Measurements from ENCODE around the gene CEP85. TPM values are rescaled to one million over a fixed set of nuclear protein-coding genes. Genes with fewer than 3 reads are reported as not detected.

The CEP85 gene
- total and polyA plus RNA-seq, 9 of the 15 experiments (the other 6 are each of a cell fraction or from before 2014, with no cell fraction given) = 42.1 to 140 (median 92.6) TPM

GRCh38 chr1:26275580-26276431, 41.8 kb downstream of the CEP85 start (continued):
- TF ChIP-seq ELF4 (CRISPR knock-in tag; IDR thresholded peaks at IDR 0.05) = no peak
- TF ChIP-seq SRSF9 (IDR thresholded peaks at IDR 0.05; ENCODE audit: borderline replicate concordance, low read depth, low read length) = no peak
- TF ChIP-seq ZBTB49 (CRISPR knock-in tag; IDR thresholded peaks at IDR 0.05; ENCODE audit: borderline replicate concordance) = no peak
- TF ChIP-seq THAP12 (CRISPR knock-in tag; IDR thresholded peaks at IDR 0.05) = no peak
- 0 out of 2 replicates have a peak, but pooled peaks have one; percentile 36 for TF ChIP-seq XRCC5 (IDR thresholded peaks at IDR 0.05; ENCODE audit: low read depth, low read length)
- no peak for TF ChIP-seq ZNF668 (CRISPR knock-in tag; IDR thresholded peaks at IDR 0.05)
- peak; percentile 56; the same call in 1 of the 2 replicates for TF ChIP-seq CTBP1 (IDR thresholded peaks at IDR 0.05; ENCODE audit: borderline replicate concordance)
- TF ChIP-seq NRF1 (conservative IDR thresholded peaks at IDR 0.05 in 1 of 2, IDR thresholded peaks at IDR 0.05 in 1 of 2) = peak in 1 of 2 experiments; percentile 7; a peak in 1 of 4 replicates
- no peak for TF ChIP-seq NR2F6 (CRISPR knock-in tag; IDR thresholded peaks at IDR 0.05)
- TF ChIP-seq EP400 (IDR thresholded peaks at IDR 0.05) = peak; percentile 80
- TF ChIP-seq POLR2G (IDR thresholded peaks at IDR 0.05; ENCODE audit: low read depth, low read length) = no peak
- TF ChIP-seq ZNF134 (CRISPR knock-in tag; conservative IDR thresholded peaks at IDR 0.05) = no peak
- TF ChIP-seq KLF16 (IDR thresholded peaks at IDR 0.05) = peak; percentile 62; the same call in 1 of the 2 replicates
- TF ChIP-seq TRIM24 (IDR thresholded peaks at IDR 0.05) = no peak; a peak in 1 of 4 replicates
- 0 out of 2 replicates have a peak, but pooled peaks have one; percentile 30 for TF ChIP-seq ZNF584 (CRISPR knock-in tag; IDR thresholded peaks at IDR 0.05; ENCODE audit: low read depth)
- no peak for TF ChIP-seq RERE (CRISPR knock-in tag; IDR thresholded peaks at IDR 0.05; ENCODE audit: borderline replicate concordance)
- no peak for TF ChIP-seq MCM7 (IDR thresholded peaks at IDR 0.05)
- TF ChIP-seq SMARCB1 (IDR thresholded peaks at IDR 0.05; ENCODE audit: insufficient read length, low read depth) = peak; percentile 35

Measured in K562 (cell line).